GM18909 (cell line): Measurements from ENCODE around the gene TGFA.

ENCODE experiments used
- ATAC-seq: cut with Tn5 transposase; IDR thresholded peaks from one replicate; pipeline ENCODE4 v1.9.1; 2021; ENCODE audit warnings: mild to moderate bottlenecking; ENCODE audit not compliant: unreplicated experiment, poor library complexity

TGFA gene

GRCh38 chr2:70433315-70433714 lies 120.3 kb downstream of the TGFA start:
- ATAC-seq, result no peak

- ATAC-seq, result no peak
Observed at GRCh38 chr2:70431716-70432347, 121.8 kb downstream of the TGFA start.

GRCh38 chr2:70426341-70426740 lies 127.3 kb downstream of the TGFA start:
- no peak for ATAC-seq

GRCh38 chr2:70425682-70426301 lies 127.8 kb downstream of the TGFA start:
- no peak for ATAC-seq

- no peak for ATAC-seq
Observed at GRCh38 chr2:70420740-70421139, 132.9 kb downstream of the TGFA start.

- no peak for ATAC-seq
Observed at GRCh38 chr2:70420143-70420542, 133.5 kb downstream of the TGFA start.

- no peak for ATAC-seq
Observed at GRCh38 chr2:70418514-70418913, 135.1 kb downstream of the TGFA start.

GRCh38 chr2:70417011-70417410 lies 136.6 kb downstream of the TGFA start:
- ATAC-seq, result no peak

- ATAC-seq, result no peak
Observed at GRCh38 chr2:70412294-70413070, 141.1 kb downstream of the TGFA start.

- ATAC-seq, result no peak
Observed at GRCh38 chr2:70411483-70412125, 142.0 kb downstream of the TGFA start.

GRCh38 chr2:70403267-70404053 lies 150.2 kb downstream of the TGFA start:
- ATAC-seq, result no peak

- no peak for ATAC-seq
Observed at GRCh38 chr2:70400539-70400938, 153.1 kb downstream of the TGFA start.

- no peak for ATAC-seq
Observed at GRCh38 chr2:70399046-70399445, 154.6 kb downstream of the TGFA start.
